ENCODE results near the gene SORCS2.

SORCS2 gene

DNA sequence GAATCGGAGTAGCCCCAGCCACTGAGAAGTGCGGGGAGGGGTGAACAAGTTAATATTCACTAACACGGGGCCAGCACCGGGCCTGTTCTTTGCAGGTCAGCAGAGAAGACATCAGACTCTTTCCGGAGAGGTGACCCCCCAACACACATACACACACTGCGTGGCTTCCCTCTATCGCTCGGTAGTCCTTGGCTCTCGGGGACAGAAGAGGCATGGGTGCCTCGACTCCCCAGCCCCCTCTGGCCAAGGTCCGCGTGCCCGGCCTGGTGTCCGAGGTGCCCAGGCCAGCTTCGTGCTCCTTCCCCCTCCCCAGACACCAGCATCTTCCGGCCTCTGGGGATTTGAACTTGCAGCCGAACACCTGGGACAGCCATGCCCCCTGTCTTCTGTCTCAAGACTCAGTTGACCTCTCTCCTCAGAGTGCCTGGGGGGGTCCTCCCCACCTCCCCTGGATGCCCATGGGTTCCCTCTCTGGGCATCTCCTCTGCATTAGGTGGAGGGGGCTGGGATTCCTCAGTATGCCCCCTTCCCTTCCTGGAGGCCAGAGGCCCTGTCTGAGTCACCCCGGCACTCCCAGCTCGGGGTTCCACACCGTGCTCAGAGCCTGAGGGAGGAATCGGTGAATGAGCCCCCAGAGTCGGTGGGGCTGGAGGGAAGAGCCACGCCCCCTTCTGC lies 104.5 kb downstream of the SORCS2 start:
- no peak for DNase-seq (ENCODE audit: extremely low spot score)
- TF ChIP-seq, protein P1, sequence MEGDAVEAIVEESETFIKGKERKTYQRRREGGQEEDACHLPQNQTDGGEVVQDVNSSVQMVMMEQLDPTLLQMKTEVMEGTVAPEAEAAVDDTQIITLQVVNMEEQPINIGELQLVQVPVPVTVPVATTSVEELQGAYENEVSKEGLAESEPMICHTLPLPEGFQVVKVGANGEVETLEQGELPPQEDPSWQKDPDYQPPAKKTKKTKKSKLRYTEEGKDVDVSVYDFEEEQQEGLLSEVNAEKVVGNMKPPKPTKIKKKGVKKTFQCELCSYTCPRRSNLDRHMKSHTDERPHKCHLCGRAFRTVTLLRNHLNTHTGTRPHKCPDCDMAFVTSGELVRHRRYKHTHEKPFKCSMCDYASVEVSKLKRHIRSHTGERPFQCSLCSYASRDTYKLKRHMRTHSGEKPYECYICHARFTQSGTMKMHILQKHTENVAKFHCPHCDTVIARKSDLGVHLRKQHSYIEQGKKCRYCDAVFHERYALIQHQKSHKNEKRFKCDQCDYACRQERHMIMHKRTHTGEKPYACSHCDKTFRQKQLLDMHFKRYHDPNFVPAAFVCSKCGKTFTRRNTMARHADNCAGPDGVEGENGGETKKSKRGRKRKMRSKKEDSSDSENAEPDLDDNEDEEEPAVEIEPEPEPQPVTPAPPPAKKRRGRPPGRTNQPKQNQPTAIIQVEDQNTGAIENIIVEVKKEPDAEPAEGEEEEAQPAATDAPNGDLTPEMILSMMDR (IDR thresholded peaks at IDR 0.05; ENCODE audit: control extremely low read depth, extremely low read depth, low read depth, missing control alignments): no peak
- ChIA-PET POLR2A (no interaction called here), CTCF (interaction anchor here (0.7 kb wide), 1 partner anchor 84 kb away, joined by 3 read pairs; no protein-coding TSS in a partner anchor)

GRCh38 chr4:7297374-7297773 lies 105.0 kb downstream of the SORCS2 start:
- ChIA-PET CTCF (interaction anchor here (1.0 kb wide), 1 partner anchor 106 kb away, joined by 4 read pairs; the partner anchor contains the start of gene SORCS2), POLR2A (no interaction called here)
- TF ChIP-seq, protein P1 (IDR thresholded peaks at IDR 0.05; ENCODE audit: control extremely low read depth, extremely low read depth, low read depth, missing control alignments): no peak
- no peak for DNase-seq (ENCODE audit: extremely low spot score)

DNA sequence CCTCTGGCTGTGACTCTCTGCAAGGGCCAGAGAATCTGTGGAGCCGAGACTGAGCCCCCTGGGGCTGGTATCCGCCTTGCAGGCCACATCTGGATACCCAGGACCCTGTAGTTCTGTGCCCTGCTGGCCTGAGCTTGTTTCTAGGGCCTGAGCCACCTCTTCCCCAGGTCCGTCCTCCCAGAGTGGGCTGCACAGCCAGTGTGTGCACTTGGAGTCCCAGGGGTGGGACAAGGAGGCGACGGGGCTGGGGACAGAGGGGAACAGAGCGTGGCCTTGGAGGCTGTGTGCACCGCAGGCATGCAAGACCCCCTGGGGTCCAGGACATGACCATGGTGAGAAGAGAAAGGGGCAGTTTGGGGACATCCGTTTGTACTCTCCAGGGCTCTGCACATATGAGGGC lies 105.5 kb downstream of the SORCS2 start:
- TF ChIP-seq, protein P1 (IDR thresholded peaks at IDR 0.05; ENCODE audit: control extremely low read depth, extremely low read depth, low read depth, missing control alignments): no peak
- DNase-seq (ENCODE audit: extremely low spot score): no peak
- ChIA-PET POLR2A (no interaction called here), CTCF (interaction anchor here (1.0 kb wide), 1 partner anchor 106 kb away, joined by 4 read pairs; the partner anchor contains the start of gene SORCS2)

DNA sequence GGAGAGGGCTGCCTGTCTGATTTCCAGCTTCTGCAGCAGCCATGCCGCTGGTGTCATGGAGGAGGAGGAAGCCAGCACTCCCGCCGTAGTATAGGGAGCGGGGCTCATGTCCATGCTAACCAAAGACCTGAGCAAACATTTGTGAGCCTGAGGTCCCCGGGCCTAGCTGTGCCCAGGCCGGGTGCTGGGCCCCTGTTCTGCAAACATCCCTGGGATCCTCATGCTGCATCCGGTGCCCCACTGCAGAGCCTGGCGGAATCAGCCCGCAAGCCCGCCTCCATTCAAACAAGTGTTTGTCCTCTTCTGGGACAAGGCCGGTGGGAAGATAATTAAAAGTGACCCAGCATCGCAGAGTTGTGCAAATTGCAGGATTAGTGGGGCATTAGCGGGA lies 106.3 kb downstream of the SORCS2 start:
- DNase-seq (ENCODE audit: extremely low spot score): no peak
- TF ChIP-seq, protein P1 (IDR thresholded peaks at IDR 0.05; ENCODE audit: control extremely low read depth, extremely low read depth, low read depth, missing control alignments): no peak
- ChIA-PET POLR2A (no interaction called here), CTCF (interaction anchor here (1.0 to 1.1 kb wide), 2 partner anchors 9 to 22 kb away, joined by 3 read pairs; no protein-coding TSS in a partner anchor)

DNA sequence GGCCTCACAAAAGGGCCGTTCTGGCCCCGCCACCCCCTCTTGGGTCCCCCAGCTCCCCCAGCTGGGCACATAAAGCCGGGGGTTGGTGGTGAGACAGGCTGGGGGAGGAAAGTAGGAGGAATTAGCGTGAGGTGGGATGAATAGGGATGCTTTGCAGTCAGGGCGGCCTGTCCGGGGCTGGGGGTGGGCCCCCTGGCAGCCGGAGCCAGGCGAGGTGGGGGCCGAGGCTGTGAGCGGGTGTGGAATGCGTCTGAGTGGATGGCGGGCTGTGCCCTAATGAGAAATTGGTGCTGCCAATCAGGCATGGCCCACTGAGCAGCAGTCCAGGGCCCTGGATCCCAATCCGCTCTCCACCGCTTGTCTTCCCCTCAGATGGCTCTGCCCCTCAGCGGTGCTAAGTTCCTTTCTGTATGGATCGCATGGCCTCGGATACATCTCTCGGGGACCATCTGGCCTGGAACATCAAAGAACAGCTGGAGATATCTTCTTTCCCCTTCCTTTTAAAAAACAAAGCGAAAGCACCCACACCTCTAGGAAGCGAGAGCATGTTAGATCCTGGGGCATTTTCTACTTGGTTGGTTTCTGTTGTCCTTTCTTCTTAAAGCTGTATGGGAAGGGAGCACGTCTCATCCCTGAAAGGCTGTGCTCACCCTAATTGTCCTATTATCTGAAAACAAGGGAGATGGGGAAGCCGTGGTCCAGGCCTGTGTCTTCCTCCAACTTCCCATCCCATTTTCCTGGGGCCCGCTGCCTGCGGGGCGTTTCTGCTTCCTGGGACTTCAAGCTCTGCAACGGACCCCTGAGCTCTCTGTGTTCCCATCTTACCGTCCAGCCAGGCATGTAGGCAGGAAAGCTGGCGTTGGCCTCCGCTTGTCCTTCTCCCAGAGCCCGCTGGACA lies 106.9 kb downstream of the SORCS2 start:
- DNase-seq (ENCODE audit: extremely low spot score): no peak
- CTCF ChIA-PET: interaction anchor here (1.0 to 1.1 kb wide), 2 partner anchors 9 to 23 kb away, joined by 3 read pairs; no protein-coding TSS in a partner anchor
- TF ChIP-seq, protein P1 (IDR thresholded peaks at IDR 0.05; ENCODE audit: control extremely low read depth, extremely low read depth, low read depth, missing control alignments): no peak
- POLR2A ChIA-PET: no interaction called here

- CTCF ChIA-PET: interaction anchor here (1.0 kb wide), 1 partner anchor 8 kb away, joined by 3 read pairs; no protein-coding TSS in a partner anchor
- POLR2A ChIA-PET: no interaction called here
- TF ChIP-seq, protein P1 (IDR thresholded peaks at IDR 0.05; ENCODE audit: control extremely low read depth, extremely low read depth, low read depth, missing control alignments): no peak
- no peak for DNase-seq (ENCODE audit: extremely low spot score)
These were observed 107.8 kb downstream of the SORCS2 start for GRCh38 chr4:7299908-7300710.

Data from GM10248 (cell line).